Thoracic aorta (tissue), 2 donors: ENCODE results near the gene NYAP2. TPM values are rescaled to one million over a fixed set of nuclear protein-coding genes. Genes with fewer than 3 reads are reported as not detected.

ENCODE experiments used
- ATAC-seq: fragments of 150-250 bp; one replicate; pipeline ENCODE4 v1.8.0; 2017; ENCODE audit warnings: low read depth; ENCODE audit not compliant: insufficient number of reproducible peaks, low FRiP score
- DNase-seq: peaks from one replicate; pipeline ENCODE4 v3.0.0-alpha.2; 2020; ENCODE audit warnings: low spot score
- H3K27ac ChIP-seq, 2 donors: fragments of 200-600 bp; sonication (generic); 1 replicate in 1 of 2; 2 replicates in 1 of 2; pipeline ENCODE4 v1.5.1; 2016; ENCODE audit warnings: mild to moderate bottlenecking in 2 of 2, moderate library complexity in 2 of 2
- H3K27me3 ChIP-seq: fragments of 200-600 bp; sonication (generic); replicated peaks from 2 replicates; pipeline ENCODE4 v1.6.0; 2016; ENCODE audit warnings: mild to moderate bottlenecking; ENCODE audit not compliant: insufficient read depth
- H3K36me3 ChIP-seq: fragments of 200-600 bp; sonication (generic); one replicate; pipeline ENCODE4 v1.5.1; 2016
- H3K4me1 ChIP-seq, 2 donors: fragments of 200-600 bp; sonication (generic); 1 replicate in 1 of 2; 2 replicates in 1 of 2; pipeline versions ENCODE4 v1.5.1 to v1.6.0; 2016; ENCODE audit warnings: low read depth in 2 of 2, mild to moderate bottlenecking in 1 of 2; ENCODE audit not compliant: control insufficient read depth in 1 of 2
- H3K4me3 ChIP-seq: fragments of 200-600 bp; sonication (generic); 2 replicates; pipeline ENCODE4 v1.5.1; 2016; ENCODE audit warnings: mild to moderate bottlenecking
- H3K9me3 ChIP-seq: fragments of 200-600 bp; sonication (generic); 2 replicates; pipeline ENCODE4 v1.5.1; 2016
- total RNA-seq, 2 donors: library from RNA; depleted of rRNA; stranded (reverse); fragments of >200 nt; gene quantifications; one replicate each; pipeline versions ENCODE4 v1.1.0 to v1.2.3, GENCODE V29; 2016
- TF ChIP-seq, protein P1 (sequence below): fragments of 200-600 bp; sonication (generic); IDR thresholded peaks from one replicate; pipeline ENCODE4 v1.5.1; 2019; ENCODE audit warnings: antibody characterized with exemption

The NYAP2 gene
- total RNA-seq, 2 donors from 2014 or later = 0.14 TPM; not detected in 1

DNA sequence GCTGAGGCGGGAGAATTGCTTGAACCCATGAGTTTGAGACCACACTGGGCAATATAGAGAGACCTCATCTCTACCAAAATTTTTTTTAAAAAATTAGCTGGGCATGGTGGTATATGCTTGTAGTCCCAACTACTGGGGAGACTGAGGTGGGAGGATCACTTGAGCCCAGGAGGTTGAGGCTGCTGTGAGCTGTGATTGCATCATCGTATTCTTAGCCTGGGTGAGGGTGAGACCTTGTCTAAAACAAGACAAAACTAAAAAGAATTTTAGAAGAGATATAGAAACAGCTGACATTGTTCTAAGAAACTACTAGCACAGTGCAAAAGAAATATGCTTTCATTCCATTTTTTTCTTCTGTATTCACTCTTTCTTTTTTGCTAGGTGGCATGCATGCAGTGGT, 298.4 kb downstream of the NYAP2 start:
- TF ChIP-seq, protein P1, sequence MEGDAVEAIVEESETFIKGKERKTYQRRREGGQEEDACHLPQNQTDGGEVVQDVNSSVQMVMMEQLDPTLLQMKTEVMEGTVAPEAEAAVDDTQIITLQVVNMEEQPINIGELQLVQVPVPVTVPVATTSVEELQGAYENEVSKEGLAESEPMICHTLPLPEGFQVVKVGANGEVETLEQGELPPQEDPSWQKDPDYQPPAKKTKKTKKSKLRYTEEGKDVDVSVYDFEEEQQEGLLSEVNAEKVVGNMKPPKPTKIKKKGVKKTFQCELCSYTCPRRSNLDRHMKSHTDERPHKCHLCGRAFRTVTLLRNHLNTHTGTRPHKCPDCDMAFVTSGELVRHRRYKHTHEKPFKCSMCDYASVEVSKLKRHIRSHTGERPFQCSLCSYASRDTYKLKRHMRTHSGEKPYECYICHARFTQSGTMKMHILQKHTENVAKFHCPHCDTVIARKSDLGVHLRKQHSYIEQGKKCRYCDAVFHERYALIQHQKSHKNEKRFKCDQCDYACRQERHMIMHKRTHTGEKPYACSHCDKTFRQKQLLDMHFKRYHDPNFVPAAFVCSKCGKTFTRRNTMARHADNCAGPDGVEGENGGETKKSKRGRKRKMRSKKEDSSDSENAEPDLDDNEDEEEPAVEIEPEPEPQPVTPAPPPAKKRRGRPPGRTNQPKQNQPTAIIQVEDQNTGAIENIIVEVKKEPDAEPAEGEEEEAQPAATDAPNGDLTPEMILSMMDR = no peak
- H3K4me1 ChIP-seq = no peaks in the 10 kb centered on the region
- no peak overlapping the region for H3K27ac ChIP-seq
- ATAC-seq (no peak), DNase-seq (no peak)
- H3K9me3 ChIP-seq = no peaks in the 10 kb centered on the region
- no peaks in the 10 kb centered on the region for H3K36me3 ChIP-seq
- H3K4me3 ChIP-seq = no peak overlapping the region
- H3K27me3 ChIP-seq = no peaks in the 10 kb centered on the region
